Kidney (tissue), 14 donors: ENCODE data around the gene GOLGA7B. TPM values are rescaled to one million over a fixed set of nuclear protein-coding genes. Genes with fewer than 3 reads are reported as not detected.

ENCODE experiments used
- DNase-seq, 5 donors: peaks; one replicate each; pipeline ENCODE4 v3.0.0-alpha.2; 2013 to 2020
- FAIRE-seq: peaks from 2 replicates; lab custom pipeline; 2012; peaks lifted over from hg19 to GRCh38; lab: Jason Lieb, UNC
- H3K27ac ChIP-seq, 2 donors: one replicate each; pipeline ENCODE4 v1.7.0; 2013; ENCODE audit warnings: low read depth in 2 of 2, low read length in 2 of 2, inconsistent platforms in 1 of 2
- H3K27me3 ChIP-seq: one replicate; pipeline ENCODE4 v1.7.1; 2013; ENCODE audit warnings: low read length, inconsistent platforms; ENCODE audit not compliant: control insufficient read depth, insufficient read depth
- H3K36me3 ChIP-seq, 3 donors: one replicate each; pipeline versions ENCODE4 v1.7.0 to v1.7.1; 2013; ENCODE audit warnings: low read length in 3 of 3, control low read depth in 1 of 3, inconsistent platforms in 1 of 3; ENCODE audit not compliant: insufficient read depth in 3 of 3, control insufficient read depth in 2 of 3
- H3K4me1 ChIP-seq, 3 donors: one replicate each; pipeline versions ENCODE4 v1.7.0 to v1.7.1; 2013; ENCODE audit warnings: low read length in 3 of 3, inconsistent platforms in 1 of 3, low read depth in 1 of 3; ENCODE audit not compliant: control insufficient read depth in 2 of 3, insufficient read depth in 2 of 3
- H3K4me3 ChIP-seq, 3 donors: one replicate each; pipeline versions ENCODE4 v1.7.0 to v1.8.1; 2013; ENCODE audit warnings: low read length in 3 of 3, control low read depth in 1 of 3, inconsistent platforms in 1 of 3
- H3K9ac ChIP-seq, 3 donors: one replicate each; pipeline versions ENCODE4 v1.7.0 to v1.7.1; 2013; ENCODE audit warnings: low read length in 3 of 3, control low read depth in 1 of 3, inconsistent platforms in 1 of 3
- H3K9me3 ChIP-seq, 3 donors: one replicate each; pipeline versions ENCODE4 v1.7.0 to v1.7.1; 2013; ENCODE audit warnings: low read length in 3 of 3, control low read depth in 1 of 3, inconsistent platforms in 1 of 3; ENCODE audit not compliant: control insufficient read depth in 2 of 3, insufficient read depth in 1 of 3
- CTCF ChIP-seq: IDR thresholded peaks from 3 replicates; pipeline ENCODE4 v1.5.1; 2012; ENCODE audit warnings: mild to moderate bottlenecking, moderate library complexity, borderline replicate concordance; ENCODE audit not compliant: insufficient read depth; ENCODE audit errors: extremely low read depth
- intact Hi-C: fragments of 100-400 bp; cut with DNase I; formaldehyde crosslinking; loops from one replicate; pipeline ENCODE4 v1.11.1; 2022
- polyA plus RNA-seq: library from polyadenylated mRNA; stranded (reverse); fragments of 350-450 nt; fragmentation: Illumina TruSeq; extraction: RNeasy Lipid Tissue Mini Kit (QIAGEN cat#74804); gene quantifications from one replicate; pipeline ENCODE4 v1.2.3, GENCODE V29; 2014; ENCODE audit warnings: low read depth, low replicate concordance; ENCODE audit not compliant: insufficient read depth
- total RNA-seq: library from RNA; stranded (reverse); fragmentation: NEBNext Ultra II Directional; extraction: Animal tissue kit (Norgen Biotek cat#: 25700); gene quantifications from one replicate; pipeline ENCODE4 v1.2.1, GENCODE V29; 2021
- donor health status: control.
- donor health status: control.
- donor health status: control.
- donor health status: control.
- donor health status: control.
- donor health status: DM: yes; HTN: yes; CAD: no.
- donor health status: Normal renal cell carcinoma (clear cell type).

The GOLGA7B gene
- total and polyA plus RNA-seq, 2 donors from 2014 or later, result 0.50 TPM; not detected in 1

GRCh38 chr10:97892939-97893338 is 43.3 kb downstream of the GOLGA7B start:
- Histone ChIP-seq H3K9ac (no peak overlapping the region), H3K9me3 (no peaks in the 10 kb centered on the region), H3K4me3 (no peak overlapping the region), H3K4me1 (peaks cover 0 to 4% (median 0%) of the 10 kb centered on the region in 3 donors), H3K27ac (no peak overlapping the region), H3K36me3 (no peaks in the 10 kb centered on the region), H3K27me3 (no peaks in the 10 kb centered on the region)
- no peak for FAIRE-seq
- no peak for DNase-seq
- intact Hi-C loops, result no loop called here
- no peak for TF ChIP-seq CTCF

- TF ChIP-seq CTCF, result no peak
- Histone ChIP-seq H3K9ac (no peak overlapping the region), H3K4me3 (no peak overlapping the region), H3K9me3 (no peaks in the 10 kb centered on the region), H3K36me3 (no peaks in the 10 kb centered on the region), H3K4me1 (peaks cover 0 to 4% (median 0%) of the 10 kb centered on the region in 3 donors), H3K27ac (no peak overlapping the region), H3K27me3 (no peaks in the 10 kb centered on the region)
- FAIRE-seq (no peak), DNase-seq (no peak)
- intact Hi-C loops, result no loop called here
These were observed 44.4 kb downstream of the GOLGA7B start for GRCh38 chr10:97894092-97894491.

- no peak for TF ChIP-seq CTCF
- Histone ChIP-seq H3K4me1 (no peaks in the 10 kb centered on the region), H3K9ac (no peak overlapping the region), H3K9me3 (no peaks in the 10 kb centered on the region), H3K27ac (no peak overlapping the region), H3K36me3 (no peaks in the 10 kb centered on the region), H3K27me3 (no peaks in the 10 kb centered on the region), H3K4me3 (no peak overlapping the region)
- DNase-seq, result no peak
- FAIRE-seq, result no peak
- intact Hi-C loops, result no loop called here
These were observed 45.4 kb downstream of the GOLGA7B start for GRCh38 chr10:97895084-97895483.

- Histone ChIP-seq H3K4me3 (no peak overlapping the region), H3K9ac (no peak overlapping the region), H3K27me3 (no peaks in the 10 kb centered on the region), H3K4me1 (no peaks in the 10 kb centered on the region), H3K36me3 (no peaks in the 10 kb centered on the region), H3K9me3 (no peaks in the 10 kb centered on the region), H3K27ac (no peak overlapping the region)
- no peak for TF ChIP-seq CTCF
- FAIRE-seq, result no peak
- no peak for DNase-seq
- intact Hi-C loops, result no loop called here
These were observed 46.3 kb downstream of the GOLGA7B start for GRCh38 chr10:97895915-97896314.
